CD4-positive, alpha-beta T cell treated with Interleukin-17A for 4 hours (primary cell): ENCODE measurements around the gene DYNLRB1.

Source experiments
- DNase-seq: peaks from one replicate; pipeline ENCODE4 v3.0.0-alpha.2; 2020; ENCODE audit warnings: mixed read lengths

DYNLRB1 gene

DNA sequence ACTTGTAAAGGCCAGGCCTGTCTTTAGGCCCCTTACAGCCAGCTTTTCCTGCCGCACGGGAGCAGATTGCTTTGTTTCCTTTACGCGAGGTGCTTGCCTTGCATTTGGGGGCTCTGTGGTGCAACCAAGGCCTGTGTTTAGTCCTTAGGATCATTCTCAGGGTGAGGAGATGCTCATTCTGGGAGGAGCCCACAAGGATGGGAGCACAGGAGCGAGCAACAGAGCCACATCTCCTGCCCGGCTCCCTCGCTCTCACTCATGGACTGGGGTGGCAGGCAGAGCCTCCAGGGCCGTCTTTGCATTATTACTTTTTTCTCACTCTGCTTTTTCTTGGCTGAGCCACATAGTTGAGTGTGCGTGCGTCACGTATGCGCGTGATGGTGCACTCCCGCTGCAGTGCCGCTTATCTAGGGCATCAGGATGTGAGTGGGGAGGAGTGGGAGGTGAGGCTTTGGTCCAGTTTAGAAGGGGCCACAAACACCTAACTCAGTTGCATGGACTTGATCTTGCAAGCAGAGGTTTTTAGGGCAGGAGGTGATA lies 19.1 kb downstream of the DYNLRB1 start:
- DNase-seq = no peak

DNA sequence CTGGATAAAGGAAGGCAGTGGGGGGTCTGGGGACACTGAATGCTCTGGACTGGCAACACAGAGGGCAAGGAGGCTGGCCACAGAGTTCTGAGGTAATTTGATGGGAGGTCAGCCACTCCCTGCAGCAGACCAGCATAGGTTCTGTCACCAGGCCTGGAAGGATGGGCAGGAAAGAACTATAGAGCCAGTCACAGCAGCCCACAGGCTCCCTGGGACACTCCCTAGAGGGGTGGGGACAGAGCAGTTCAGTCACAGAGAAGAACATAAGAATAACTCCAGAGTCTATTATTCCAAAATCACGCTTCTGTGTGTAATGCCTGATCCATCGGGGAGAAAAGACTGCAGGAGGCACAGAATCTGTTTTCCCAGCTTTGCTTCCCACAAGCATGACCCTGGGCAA lies 19.6 kb downstream of the DYNLRB1 start:
- no peak for DNase-seq

DNA sequence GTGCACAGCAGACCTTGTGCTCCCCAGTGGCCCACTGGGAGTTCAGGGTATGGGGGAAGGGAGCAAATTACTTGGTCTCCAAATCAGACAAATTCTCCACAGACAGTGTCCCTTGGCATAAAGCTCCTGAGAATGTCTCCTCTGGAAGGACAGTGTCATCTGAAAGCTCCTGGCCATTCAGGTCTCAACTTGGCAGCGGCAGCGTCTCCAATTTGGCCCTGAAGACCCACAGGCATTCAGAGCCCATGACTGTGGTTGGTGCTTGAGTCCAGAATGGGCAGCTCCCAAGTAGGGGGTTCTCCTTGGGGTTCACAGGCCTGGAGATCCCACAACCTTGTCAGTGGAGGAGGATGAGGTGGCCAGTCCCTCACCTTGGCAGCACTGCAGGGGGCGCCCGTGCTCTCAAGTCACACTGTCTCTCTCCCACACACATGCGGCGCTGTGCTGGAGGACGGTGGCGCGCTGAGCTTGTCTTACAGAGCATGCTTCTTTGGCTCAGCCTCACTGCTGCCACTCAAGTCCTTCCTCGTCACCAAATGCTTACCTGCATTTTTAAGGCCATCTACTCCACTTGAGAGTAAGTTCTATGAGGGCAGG lies 20.7 kb downstream of the DYNLRB1 start:
- peak; percentile 57 for DNase-seq

DNA sequence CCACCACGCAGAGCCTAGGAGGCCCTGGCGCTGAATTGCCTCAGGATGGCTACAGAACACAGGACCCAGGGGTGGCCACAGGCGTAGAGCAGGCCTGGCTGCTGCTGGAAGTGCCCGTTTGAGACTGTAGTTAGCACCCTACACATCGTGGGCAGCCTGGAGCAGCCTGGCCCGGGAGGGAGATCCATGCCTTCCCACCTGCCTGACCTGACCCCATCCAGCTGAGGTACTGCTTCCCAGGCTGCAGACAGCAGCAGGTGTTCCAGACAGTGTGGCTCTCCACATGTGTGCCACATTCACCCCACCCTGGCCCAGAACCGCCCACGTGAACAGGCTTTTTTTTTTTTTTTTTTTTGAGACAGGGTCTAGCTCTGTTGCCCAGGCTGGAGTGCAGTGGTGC lies 21.4 kb downstream of the DYNLRB1 start:
- no peak for DNase-seq

DNA sequence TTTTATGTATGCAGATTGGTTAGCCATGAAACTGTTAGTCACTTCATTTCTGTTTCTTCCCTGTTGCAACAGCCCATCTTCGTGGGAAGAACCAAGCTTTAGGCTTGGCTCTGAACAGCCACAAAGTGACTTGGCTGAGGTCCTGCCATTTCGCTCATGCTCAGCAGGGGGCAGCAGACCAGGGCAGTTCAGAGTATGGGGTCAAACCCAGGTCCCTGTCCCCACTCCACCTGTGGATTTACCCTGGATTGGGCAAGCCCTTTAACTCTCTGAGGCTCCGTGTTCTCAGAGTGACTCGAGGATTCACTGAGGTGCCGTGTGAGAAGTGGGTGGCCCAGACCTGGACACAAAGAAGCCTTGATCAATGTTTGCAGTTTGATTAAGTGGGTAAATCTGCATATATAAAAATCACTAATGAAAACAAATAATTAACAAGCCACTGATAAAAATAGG lies 22.5 kb downstream of the DYNLRB1 start:
- peak; percentile 68 for DNase-seq

DNA sequence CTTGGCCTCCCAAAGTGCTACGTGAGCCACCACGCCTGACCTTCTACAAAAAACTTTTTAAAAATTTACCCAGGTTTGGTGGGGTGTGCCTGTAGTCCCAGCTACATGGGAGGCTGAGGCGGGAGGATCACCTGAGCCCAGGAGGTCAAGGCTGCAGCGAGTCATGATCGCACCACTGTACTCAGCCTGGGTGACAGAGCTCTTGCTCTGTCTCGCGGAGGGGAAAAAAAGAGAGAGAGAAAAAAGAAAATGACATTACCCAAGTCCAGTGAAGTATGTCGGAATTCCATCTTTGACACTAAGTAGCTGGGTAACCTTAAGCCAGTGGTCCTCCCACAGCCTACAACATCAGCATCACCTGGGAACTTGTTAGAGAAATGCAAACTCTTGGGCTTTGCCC lies 23.5 kb downstream of the DYNLRB1 start:
- no peak for DNase-seq

DNA sequence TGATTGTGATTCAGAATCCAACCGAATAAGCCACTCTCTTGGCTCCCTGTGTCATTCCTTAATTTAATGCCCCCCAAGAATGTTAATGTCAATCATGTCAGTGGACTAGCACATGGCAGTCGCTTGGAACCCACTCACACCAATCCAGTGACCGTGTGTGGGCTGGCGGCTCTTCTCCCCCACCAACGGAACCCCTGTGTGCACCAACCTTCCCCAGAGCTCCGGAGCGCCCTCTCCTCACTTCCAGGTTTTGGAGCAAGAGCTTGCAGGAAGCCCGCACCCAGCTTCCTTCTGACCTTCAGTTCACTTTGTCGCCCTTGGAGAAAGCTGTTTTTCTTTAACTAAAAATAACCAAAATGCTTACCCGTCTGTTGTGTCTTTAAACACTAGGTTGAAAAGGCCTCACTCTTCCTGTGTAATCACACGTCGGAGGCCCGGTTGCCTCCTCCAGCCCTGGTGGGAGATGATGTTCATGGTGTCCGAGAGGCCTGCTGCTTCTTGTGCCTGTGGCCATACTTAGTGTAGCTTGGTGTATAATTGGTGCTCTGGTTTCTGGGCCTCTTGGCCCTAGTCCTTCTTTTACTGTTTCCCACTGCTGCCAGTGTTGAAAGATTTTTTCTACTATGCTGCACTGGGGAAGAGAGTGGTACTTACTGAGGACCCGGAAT lies 24.5 kb downstream of the DYNLRB1 start:
- no peak for DNase-seq

DNA sequence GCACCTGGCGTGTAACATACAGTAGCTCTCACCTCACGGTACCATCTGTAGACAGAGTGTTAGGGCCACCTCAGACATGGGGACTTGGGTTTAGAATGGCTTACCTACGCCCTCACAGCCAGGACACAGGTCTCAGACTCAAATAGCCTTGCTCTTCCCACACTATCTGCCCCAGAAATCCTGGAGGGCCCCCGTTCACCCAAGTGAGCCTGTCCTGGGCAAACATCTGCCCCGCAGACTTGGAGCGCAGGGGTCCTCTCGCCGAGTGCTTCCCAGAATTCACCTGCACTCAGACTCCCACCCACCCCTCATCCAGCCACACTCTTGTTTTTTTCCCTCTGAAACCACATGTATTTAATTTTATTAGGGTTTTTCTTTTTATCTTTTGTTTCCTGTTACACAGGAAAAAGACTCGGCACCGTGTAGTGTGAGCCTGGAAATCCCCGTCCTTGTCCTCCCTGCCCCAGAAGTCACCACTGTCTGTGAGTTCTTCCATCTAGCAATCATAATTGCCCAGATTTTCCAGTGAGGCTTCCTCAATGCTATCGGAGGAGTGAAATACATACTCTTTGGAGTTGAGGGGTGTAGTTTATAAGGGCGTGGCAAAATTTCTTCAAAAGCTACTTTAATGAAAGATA lies 25.2 kb downstream of the DYNLRB1 start:
- no peak for DNase-seq

DNA sequence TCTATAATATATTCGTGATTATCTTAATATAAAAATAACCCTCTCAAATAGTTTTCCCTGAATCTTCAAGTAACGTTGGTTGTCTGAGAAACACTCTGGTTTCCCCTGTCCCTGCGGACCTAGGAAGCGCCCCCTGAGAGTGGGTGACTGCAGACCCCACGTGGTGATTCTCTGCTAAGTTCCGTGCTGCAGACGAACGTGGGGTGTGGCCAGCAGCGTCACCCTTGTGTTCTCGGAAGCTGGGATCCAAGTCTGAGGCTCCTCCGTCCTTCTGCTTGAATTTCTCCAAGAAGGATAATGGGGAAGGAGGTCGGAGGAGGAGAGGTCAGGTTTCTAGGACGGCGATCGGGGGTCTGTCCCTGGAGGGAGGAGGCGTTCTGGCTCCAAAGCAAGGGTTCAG lies 25.7 kb downstream of the DYNLRB1 start:
- no peak for DNase-seq

DNA sequence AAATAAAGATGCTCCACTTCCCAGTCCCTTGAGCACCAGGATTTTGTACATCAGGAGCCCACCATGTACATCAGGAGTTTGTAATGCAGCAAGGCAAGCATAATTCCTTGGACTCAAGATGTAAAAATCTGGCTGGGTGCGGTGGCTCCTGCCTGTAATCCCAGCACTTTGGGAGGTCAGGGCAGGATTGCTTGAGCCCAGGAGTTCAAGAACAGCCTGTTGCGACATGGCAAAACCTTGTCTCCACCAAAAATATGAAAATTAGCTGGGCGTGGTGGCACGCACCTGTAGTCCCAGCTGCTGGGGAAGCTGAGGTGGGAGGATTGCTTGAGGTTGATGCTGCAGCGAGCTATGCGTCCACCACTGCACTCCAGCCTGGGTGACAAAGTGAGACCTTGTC lies 26.2 kb downstream of the DYNLRB1 start:
- no peak for DNase-seq

DNA sequence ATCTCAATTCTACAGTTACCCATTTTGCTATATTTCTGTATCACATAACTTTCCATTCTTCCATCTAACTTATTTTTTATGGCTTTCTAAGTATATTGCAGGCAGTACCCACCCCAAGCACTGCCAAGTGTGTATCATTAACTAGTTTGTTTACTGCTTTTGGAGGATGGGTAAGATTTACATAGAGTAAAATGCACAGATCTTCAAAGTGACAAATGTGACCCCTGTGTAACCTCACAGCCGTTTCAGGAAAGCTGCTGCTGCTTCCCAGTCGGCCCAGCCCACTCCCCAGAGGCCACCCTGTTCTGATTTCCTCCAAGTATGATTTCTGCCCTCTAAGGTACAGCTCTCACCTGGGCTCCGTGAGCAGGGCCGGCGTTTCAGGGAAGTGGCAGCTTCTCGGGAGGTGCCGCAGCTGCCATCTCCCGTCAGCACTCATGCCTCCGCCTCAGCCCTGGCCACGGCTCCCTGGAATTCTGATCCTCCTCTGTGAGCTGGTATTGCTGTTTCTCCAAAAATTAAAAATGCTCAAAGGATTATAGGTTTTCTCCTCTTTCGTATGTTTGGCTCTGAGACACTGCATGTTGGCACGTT lies 27.3 kb downstream of the DYNLRB1 start:
- DNase-seq = no peak

DNA sequence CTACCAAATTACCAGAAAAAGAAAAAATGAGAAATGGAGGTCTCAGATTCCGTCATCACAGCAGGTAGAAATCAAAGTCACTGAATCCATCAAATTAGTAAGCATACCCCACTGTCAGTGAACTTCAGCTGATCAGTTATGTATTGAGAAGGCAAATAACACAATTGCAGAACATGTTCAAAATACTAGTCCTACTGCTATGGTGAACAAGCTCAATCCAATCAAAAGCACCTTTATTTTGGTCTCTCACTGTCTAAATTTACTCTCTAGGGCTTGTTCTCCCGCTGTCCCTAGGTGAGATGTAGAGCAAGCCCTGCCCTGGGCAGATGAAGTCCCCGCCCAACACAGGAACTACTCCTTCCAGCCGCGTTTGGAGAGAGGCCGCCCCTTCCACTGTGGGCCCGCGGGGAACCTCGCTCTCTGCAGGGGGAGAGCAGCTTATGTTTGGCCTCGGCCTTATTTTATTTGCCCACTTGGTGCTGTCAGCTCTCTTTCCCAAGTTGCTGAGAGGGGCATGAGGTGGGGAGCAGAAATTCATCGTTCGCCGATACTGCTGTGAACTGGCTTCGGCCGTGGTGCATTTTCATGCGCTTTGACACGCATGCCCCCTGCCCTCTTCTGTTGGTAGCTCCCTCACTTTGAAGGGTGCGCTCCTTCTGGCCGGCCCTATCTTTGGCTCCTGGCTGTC lies 28.0 kb downstream of the DYNLRB1 start:
- peak; percentile 46 for DNase-seq

DNA sequence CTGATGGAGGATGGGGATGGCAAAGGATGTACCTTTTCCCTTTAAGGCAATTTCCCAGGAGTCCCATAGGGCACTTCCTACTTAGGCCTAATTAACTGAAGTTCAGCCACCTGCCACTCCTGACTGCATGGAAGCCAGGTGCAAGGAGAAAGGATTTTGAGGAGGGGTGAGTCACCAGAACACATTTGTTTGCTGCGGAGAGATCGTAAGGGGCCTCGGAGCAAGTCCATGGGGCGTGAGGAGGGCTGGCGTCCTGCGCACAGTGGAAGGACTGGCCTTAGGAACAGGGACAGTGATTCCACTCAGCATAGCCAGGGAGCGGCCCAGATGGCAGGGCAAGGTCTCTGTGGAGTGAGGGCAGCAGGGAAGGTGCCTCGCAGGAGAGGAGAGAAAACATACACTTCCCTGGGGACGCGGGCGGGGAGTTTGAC lies 30.5 kb downstream of the DYNLRB1 start:
- DNase-seq = no peak

DNA sequence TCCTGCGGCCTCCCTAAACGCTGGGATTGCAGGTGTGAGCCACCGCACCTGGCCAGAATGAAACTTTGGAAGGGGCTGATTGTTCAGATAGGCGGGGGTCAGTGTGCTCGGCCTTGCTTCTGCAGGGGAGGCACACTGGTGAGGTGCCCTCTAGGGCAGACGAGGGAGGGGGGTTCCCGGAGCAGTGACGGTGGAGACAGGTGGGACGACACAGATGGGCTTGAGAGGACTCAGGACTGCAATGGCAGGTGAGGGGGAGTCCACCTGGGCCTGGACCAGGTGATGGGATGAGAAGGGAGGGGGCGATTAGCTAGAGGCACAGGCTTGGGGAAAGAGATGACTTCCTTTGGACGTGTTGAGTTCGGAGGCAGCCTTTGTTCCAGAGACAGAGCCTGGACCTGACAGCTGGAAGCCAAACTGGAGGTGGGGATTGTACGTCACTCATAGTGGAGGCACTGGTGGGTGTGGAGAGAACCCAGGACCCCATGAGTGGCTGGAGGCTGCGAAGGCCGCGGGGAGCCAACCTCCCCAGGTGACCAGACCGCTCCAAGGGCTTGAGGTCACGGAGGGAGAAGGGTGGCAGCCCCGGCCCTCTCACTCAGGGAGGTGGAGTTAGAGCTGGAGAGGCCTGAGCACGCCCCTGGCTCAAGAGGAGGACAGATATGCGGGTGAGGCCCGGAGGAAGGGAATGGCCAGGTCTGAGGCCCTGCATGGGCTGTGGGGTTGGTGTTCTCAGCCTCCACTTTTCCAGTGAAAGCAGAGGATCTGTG lies 31.8 kb downstream of the DYNLRB1 start:
- no peak for DNase-seq

DNA sequence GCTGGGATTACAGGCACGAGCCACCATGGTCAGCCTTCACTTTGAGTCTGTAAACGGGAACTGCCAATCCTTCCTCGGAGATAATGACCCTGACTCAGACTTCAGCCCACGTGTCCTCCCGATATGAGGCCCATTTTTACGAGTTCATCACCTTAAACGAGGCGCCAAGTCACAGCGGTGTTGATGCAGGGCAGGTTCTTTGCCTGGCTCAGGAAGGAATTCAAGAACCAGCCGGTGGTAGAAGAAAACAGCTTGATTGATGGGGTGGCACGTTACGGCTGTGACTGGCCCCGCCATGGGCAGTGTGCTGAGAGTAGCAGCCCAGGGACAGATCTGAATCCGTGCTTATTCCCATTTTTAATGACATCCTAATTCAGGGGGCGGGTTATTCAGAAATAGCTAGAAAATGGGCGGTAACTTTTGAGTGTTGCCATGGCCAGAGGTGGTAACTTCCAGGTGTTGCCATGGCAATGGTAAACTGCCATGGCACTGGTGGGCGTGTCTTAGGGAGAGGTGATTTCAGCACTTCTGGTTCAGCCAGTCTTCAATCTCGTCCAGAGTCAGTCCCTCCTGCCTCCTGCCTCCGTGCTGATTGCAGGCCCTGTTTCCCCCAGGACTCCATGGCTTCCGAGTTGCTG lies 33.2 kb downstream of the DYNLRB1 start:
- DNase-seq = no peak

DNA sequence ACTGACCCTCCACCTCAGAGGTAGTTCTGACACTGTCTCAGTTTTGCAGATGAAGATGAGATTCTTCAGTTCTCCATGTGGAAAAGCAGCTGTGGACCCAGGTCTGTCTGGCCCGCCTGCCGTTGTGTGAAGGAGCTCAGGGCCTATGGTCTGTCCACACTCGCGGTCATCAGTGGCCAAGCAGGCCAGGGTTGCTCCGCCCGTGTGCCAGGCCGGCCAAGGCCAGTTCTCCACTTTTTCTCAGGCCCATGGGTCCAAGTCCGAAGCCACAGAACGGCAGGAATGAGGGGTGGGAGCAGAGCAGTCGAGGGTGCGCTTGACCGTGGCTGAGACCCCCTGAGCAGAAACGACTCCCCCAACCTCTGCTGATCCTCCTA lies 33.7 kb downstream of the DYNLRB1 start:
- DNase-seq = no peak

DNA sequence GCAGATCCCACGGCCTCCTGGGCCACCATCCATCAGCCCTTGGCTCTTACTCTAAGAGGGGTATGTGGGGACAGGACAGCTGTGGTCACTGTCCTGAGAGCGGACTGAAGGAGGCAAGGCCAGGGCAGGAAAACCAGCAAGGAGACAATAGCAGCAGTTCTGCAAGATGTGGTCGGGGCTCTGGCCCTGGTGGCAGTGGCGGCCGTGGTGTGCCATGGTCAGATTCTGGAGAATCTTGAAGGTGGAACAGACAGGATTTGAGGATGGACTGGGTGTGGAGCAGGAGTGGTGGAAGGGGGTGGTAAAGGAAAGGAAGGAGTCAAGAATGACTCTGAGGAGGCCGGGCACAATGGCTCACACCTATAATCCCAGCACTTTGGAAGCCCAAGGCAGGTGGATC lies 36.3 kb downstream of the DYNLRB1 start:
- no peak for DNase-seq

DNA sequence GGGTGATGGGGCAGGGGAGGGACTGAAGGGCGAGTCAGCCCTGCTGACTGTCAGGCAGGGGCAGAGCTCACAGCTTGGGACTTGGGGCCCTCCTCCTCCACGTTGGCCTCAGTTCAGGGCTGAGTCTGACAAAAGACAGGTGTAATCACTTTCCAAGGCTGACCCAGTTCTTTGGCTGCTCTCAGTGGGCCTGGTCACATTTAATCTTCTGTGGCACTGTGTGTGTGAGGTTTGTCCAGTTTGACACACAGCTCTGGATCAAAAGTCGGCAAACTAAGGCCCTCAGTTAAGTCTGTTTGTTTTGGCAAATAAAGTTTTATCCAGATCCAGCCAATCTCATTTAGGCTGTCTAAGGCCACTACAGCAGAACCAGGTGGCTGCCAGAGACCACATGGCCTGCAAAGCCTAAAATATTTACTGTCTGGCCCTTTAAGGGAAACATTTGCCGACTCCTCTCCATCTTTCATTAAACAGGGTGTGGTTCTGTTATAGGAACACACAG lies 37.2 kb downstream of the DYNLRB1 start:
- no peak for DNase-seq

DNA sequence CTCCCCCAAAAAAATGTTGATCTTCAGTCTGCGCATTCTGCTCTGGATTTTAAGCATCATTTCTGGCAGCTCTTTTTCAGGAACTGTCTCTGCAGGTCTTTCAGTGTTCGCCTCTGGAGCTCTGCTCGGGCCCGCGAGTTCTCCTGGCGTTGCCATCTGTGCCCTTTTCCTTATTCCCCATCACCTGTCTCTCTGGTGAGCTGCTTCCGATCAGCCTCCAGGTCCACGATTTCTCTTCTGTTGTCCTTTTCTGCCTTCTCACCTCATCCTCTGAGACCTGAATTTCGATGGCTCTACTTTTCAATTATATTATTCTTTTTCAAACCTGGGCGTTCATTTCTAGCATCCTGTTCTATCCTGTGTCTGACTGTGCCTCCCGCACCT lies 41.7 kb downstream of the DYNLRB1 start:
- no peak for DNase-seq

DNA sequence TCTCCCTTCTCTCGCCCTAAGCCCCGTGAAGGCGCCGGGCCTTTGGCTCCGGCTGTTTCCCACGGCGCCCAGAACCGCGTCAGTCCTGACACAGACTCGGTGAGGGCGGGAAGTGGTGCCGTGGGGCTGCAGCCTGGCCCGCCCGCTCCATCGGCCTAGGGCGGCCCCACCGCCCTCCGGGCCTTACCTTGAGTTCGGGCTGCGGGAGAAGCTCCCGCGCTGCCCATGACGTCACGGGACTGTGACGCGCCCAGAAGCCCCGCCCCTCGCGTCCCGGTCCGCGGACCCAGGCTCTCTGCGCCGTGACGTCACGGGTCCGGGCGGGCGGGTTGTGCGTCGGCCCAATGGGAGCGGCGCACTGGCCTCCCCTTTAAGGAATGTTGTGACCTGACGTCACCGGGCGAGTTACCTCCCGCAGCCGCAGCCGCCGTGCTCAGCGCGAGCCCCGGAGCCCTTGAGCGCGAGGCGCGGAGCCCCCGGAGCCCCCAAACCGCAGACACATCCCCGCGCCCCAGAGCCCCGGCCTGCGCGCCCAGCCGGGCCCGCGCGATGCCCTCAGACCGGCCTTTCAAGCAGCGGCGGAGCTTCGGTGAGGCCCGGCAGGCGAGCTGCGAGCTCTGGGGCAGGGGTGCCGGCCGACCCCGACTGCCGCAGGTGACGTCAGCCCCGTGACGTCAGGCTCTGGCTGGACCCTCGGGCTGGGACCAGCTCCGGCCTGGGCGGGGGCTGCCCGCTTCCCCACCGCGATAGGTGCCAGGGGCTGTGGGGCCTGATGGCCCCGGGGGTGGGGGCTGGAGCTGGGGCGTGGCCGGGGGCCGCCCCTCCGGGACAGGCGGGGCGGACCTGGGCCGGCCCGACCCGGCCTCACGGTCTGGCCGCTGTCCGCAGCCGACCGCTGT lies 42.3 kb downstream of the DYNLRB1 start, which contains the start of gene MAP1LC3A:
TSS of gene MAP1LC3A (plus strand) at position 399 of the 899 bp plus-strand sequence. CDS start at position 550, 151 bp downstream.
- peak; percentile 92 for DNase-seq
